Astrocyte of the cerebellum (primary cell): Measurements from ENCODE around the gene IL22RA2.

Experiments used
- DNase-seq: peaks from one replicate; pipeline ENCODE4 v3.0.0-alpha.2; 2011; ENCODE audit warnings: low read depth
- H3K4me3 ChIP-seq: 2 replicates; pipeline ENCODE4 v1.5.1; 2011; ENCODE audit warnings: mild to moderate bottlenecking, low read depth, low read length, moderate library complexity
- in situ Hi-C: cut with HindIII; loops from 2 replicates; pipeline ENCODE4 v1.10.0; 2017; ENCODE audit warnings: low sequenced_read_pairs
- TF ChIP-seq, protein P1 (sequence below): IDR thresholded peaks from 2 replicates; pipeline ENCODE4 v1.5.1; 2012; ENCODE audit warnings: low read length, low read depth, moderate library complexity, mild to moderate bottlenecking; ENCODE audit errors: missing control alignments

IL22RA2 gene

DNA sequence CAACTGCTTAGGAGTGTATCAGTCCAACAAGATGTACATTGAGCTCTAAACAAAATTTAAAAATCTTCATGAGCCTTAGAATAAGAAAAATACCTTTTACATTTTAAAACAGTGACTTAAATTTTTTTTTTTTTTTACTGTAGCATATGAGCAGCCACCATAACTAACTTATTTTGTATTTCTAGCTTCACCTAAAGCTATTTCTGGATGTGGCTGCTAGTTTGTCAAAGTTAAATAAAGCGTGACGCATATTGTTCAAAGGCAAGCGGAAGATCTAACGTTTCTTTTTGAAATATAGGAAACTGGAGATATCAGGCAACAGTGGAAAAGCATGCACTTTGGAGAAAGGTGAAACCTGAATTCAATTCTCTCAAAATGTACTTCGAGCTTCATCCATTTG is 3.3 kb upstream of the IL22RA2 start:
- in situ Hi-C loops, result no loop called here
- DNase-seq, result no peak
- TF ChIP-seq, protein P1, sequence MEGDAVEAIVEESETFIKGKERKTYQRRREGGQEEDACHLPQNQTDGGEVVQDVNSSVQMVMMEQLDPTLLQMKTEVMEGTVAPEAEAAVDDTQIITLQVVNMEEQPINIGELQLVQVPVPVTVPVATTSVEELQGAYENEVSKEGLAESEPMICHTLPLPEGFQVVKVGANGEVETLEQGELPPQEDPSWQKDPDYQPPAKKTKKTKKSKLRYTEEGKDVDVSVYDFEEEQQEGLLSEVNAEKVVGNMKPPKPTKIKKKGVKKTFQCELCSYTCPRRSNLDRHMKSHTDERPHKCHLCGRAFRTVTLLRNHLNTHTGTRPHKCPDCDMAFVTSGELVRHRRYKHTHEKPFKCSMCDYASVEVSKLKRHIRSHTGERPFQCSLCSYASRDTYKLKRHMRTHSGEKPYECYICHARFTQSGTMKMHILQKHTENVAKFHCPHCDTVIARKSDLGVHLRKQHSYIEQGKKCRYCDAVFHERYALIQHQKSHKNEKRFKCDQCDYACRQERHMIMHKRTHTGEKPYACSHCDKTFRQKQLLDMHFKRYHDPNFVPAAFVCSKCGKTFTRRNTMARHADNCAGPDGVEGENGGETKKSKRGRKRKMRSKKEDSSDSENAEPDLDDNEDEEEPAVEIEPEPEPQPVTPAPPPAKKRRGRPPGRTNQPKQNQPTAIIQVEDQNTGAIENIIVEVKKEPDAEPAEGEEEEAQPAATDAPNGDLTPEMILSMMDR, result no peak
- H3K4me3 ChIP-seq, result no peak overlapping the region

DNA sequence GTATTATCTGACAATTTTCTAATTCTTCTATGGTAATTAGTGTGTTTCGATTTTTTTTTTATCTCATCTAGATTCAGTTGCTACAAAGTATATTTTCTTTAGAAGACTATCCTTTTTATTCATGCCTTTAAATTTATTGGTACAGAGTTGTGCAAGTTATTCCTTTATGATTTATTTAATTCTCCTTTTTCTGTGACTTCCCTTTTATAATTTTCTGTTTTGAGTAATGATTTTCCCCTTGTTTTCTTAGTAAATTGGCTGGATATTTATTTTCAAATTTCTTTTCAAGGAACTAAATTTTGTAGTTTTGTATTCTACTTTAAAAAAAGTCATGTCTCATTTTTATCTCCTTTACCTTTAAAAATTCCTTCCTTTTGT is 2.4 kb upstream of the IL22RA2 start:
- no peak for DNase-seq
- TF ChIP-seq, protein P1, result no peak
- in situ Hi-C loops, result no loop called here
- H3K4me3 ChIP-seq, result no peak overlapping the region

DNA sequence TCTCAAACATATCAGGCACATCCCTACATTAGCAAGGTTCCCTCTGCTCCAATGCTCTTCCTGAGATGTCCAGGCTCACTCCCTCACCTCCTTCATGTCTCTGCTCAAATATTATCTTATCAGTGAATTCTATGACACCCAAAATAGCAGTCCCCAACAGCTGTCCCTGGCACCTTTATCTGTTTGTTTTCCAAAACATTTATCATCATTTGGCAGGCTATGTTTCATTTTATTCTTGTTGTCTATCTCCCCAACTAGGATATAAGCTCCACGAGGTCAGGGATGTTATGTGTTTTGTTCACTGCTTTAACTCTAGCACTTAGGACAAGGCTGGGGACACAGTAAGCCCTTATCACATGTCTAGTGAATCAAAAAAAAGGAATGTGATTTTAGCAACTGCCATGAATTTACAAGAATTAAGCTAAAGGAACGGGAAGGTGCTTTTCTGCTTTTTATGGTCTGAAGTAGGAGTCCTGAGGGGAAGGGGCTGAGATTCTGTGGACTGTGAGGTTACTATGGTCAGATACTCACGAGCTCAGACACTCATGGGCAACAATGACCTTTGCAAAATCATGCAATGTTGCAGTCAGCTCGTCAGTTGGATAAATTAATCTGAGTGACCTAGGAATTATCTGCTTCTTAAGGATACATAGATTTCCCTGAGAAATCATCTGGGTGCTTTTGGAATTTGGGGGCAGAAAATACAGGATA is 1.9 kb upstream of the IL22RA2 start:
- in situ Hi-C loops, result no loop called here
- H3K4me3 ChIP-seq, result no peak overlapping the region
- TF ChIP-seq, protein P1, result no peak
- no peak for DNase-seq

DNA sequence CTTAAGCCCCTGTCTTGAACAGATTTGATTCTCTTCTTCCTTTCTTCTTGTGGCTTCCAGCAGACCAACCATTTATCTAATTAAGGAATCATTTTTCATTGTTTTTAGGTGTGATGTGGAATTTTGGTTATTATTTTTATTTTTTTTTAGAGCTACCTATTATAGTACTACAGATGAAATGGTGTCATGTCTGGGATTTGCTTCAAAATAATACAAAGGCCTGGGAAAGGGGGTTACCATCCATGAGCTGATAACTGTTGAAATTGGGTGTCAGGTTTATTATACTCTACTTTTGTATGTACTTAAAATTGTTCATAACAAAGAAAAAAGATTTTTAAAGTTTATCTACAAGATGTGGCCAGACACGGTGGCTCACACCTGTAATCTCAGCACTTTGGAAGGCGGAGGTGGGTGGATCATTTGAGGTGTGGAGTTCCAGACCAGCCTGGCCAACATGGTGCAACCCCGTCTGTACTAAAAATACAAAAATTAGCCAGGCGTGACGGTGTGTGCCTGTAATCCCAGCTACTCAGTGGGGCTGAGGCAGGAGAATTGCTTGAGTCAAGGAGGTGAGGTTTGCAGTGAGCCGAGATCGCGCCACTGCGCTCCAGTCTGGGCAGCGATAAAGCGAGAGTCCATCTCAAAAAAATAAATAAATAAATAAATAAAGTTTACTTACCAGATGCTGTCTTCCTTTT is 561 bp downstream of the IL22RA2 start:
- in situ Hi-C loops, result no loop called here
- no peak for DNase-seq
- TF ChIP-seq, protein P1, result no peak
- H3K4me3 ChIP-seq, result no peak overlapping the region

DNA sequence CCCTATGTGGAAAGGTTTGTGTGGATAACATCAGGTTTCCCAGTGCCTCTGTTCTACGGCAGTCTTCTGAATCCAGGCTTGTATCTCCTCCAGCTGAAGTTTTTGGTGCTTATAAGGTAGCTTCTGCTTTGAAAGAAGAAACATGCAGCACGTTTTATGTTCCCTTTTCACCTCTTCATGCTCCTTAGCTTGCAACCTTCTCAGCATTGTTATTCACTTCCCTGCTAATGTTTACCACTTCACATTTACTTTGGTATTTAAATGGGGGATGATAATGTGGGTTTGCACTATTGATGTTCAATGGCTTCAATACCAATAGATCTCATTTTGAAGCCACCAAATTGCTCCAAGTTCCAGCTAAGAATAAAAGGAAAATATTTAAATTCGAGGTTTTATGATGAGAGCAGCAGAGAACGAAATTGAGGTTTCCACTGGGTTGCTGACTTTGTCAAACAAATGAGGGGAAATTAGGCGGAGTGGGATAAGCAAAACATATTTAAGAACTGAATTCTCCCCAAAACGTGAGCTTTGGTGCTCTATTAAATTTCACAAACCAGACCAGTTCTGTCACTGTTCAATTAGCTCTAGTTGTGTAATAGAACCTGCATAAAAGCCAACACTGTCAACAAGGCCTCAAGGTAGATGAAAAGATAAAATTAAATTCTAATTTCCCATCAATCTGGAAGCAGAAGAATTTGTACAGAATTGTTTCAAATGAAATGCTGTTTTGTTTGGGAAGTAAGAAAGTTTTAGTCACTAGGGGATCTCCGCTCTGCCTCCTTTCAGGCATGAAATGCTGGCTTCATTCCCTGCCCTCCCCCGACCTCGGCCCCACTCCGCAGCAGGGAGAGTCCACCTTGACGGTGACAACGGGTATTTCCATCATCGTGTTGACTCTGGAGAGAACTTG is 1.4 kb downstream of the IL22RA2 start:
- in situ Hi-C loops, result no loop called here
- TF ChIP-seq, protein P1, result no peak
- DNase-seq, result no peak
- no peak overlapping the region for H3K4me3 ChIP-seq

DNA sequence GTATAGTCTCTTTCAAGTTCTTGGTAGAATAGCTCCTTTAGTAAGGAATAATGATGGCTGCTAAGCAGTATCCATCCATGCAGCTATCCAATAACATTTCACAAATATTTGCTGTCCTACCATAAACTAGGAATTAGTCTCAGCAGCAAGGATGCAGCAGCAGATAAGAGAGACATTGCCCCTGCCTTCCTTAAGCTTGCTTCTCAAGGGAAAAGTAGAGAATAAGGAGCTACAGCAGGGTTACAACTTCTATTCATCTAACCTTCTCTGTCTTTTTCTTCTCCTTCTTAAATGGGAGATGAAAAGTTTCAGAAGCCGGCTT is 2.4 kb downstream of the IL22RA2 start:
- in situ Hi-C loops, result no loop called here
- TF ChIP-seq, protein P1, result no peak
- DNase-seq, result no peak
- no peak overlapping the region for H3K4me3 ChIP-seq
